DND-41 (cell line): Measurements from ENCODE around the gene TMEM132C.

Experiments
- ATAC-seq: fragments of 200-7000 bp; cut with Tn5 transposase; 3 replicates; pipeline ENCODE4 v1.9.1; 2021; ENCODE audit warnings: low read depth; ENCODE audit not compliant: insufficient read depth
- DNase-seq: peaks from one replicate; pipeline ENCODE4 v3.0.0-alpha.2; 2020
- H2AFZ ChIP-seq: 2 replicates; pipeline ENCODE4 v1.6.0; 2012; ENCODE audit warnings: low read depth, low read length
- H3K27ac ChIP-seq: 2 replicates; pipeline ENCODE4 v1.5.1; 2012; ENCODE audit warnings: low read length, inconsistent platforms
- H3K27me3 ChIP-seq: fragments of 200-600 bp; sonication (generic); 2 replicates; pipeline ENCODE4 v1.6.0; 2012; ENCODE audit warnings: low read length, mild to moderate bottlenecking, inconsistent platforms; ENCODE audit not compliant: insufficient read depth, poor library complexity
- H3K36me3 ChIP-seq: 2 replicates; pipeline ENCODE4 v1.5.1; 2012; ENCODE audit warnings: low read length, inconsistent platforms; ENCODE audit not compliant: insufficient read depth
- H3K4me1 ChIP-seq: 2 replicates; pipeline ENCODE4 v1.5.1; 2012; ENCODE audit warnings: mild to moderate bottlenecking, low read length; ENCODE audit not compliant: insufficient read depth
- H3K4me2 ChIP-seq: 2 replicates; pipeline ENCODE4 v1.6.0; 2012; ENCODE audit warnings: mild to moderate bottlenecking, moderate library complexity, low read length, inconsistent platforms; ENCODE audit not compliant: insufficient read depth
- H3K4me3 ChIP-seq, 2 experiments: fragments of 200-600 bp in 1 of 2; shearing (Covaris generic) in 1 of 2; 2 replicates each; pipeline ENCODE4 v1.5.1; 2012 to 2016; ENCODE audit warnings: inconsistent platforms in 2 of 2, low read length in 2 of 2, mild to moderate bottlenecking in 2 of 2, low read depth in 1 of 2, moderate library complexity in 1 of 2
- H3K79me2 ChIP-seq: 2 replicates; pipeline ENCODE4 v1.6.0; 2012; ENCODE audit warnings: low read length, inconsistent platforms; ENCODE audit not compliant: insufficient read depth
- H3K9ac ChIP-seq: 2 replicates; pipeline ENCODE4 v1.6.0; 2012; ENCODE audit warnings: low read depth, mild to moderate bottlenecking, inconsistent platforms, low read length, moderate library complexity
- H3K9me3 ChIP-seq: 2 replicates; pipeline ENCODE4 v1.5.1; 2012; ENCODE audit warnings: low read length, moderate library complexity, mild to moderate bottlenecking, inconsistent platforms; ENCODE audit not compliant: insufficient read depth, severe bottlenecking
- H4K20me1 ChIP-seq: 2 replicates; pipeline ENCODE4 v1.6.0; 2012; ENCODE audit warnings: low read length; ENCODE audit not compliant: insufficient read depth
- CTCF ChIP-seq: IDR thresholded peaks from 2 replicates; pipeline ENCODE4 v1.5.1; 2012; ENCODE audit warnings: borderline replicate concordance, low read length, moderate library complexity, mild to moderate bottlenecking; ENCODE audit not compliant: poor library complexity, severe bottlenecking; ENCODE audit errors: extremely low read depth
- EZH2 ChIP-seq: IDR thresholded peaks from 3 replicates; pipeline ENCODE4 v1.6.1; 2012; ENCODE audit warnings: borderline replicate concordance, low read depth, mild to moderate bottlenecking, moderate library complexity, low read length, inconsistent platforms; ENCODE audit not compliant: severe bottlenecking

Gene TMEM132C

GRCh38 chr12:128687851-128688250 lies 420.9 kb downstream of the TMEM132C start:
- Histone ChIP-seq H3K27me3 (no peaks in the 10 kb centered on the region), H3K9ac (no peak overlapping the region), H3K36me3 (no peaks in the 10 kb centered on the region), H3K4me3 (no peak overlapping the region), H2AFZ (no peak overlapping the region), H3K79me2 (no peaks in the 10 kb centered on the region), H3K4me2 (no peak overlapping the region), H3K27ac (no peak overlapping the region), H3K4me1 (no peaks in the 10 kb centered on the region), H4K20me1 (no peaks in the 10 kb centered on the region), H3K9me3 (no peaks in the 10 kb centered on the region)
- TF ChIP-seq CTCF (no peak), EZH2 (no peak)
- DNase-seq (no peak), ATAC-seq (no peak)

- Histone ChIP-seq H3K9me3 (no peaks in the 10 kb centered on the region), H3K79me2 (no peaks in the 10 kb centered on the region), H3K27me3 (no peaks in the 10 kb centered on the region), H2AFZ (no peak overlapping the region), H3K4me1 (no peaks in the 10 kb centered on the region), H3K4me2 (no peak overlapping the region), H3K9ac (no peak overlapping the region), H3K4me3 (no peak overlapping the region), H3K36me3 (no peaks in the 10 kb centered on the region), H4K20me1 (no peaks in the 10 kb centered on the region), H3K27ac (no peak overlapping the region)
- no peak for ATAC-seq
- DNase-seq: no peak
- no peak for TF ChIP-seq CTCF
- TF ChIP-seq EZH2: no peak
Observed at GRCh38 chr12:128690641-128691040, 423.7 kb downstream of the TMEM132C start.

DNA sequence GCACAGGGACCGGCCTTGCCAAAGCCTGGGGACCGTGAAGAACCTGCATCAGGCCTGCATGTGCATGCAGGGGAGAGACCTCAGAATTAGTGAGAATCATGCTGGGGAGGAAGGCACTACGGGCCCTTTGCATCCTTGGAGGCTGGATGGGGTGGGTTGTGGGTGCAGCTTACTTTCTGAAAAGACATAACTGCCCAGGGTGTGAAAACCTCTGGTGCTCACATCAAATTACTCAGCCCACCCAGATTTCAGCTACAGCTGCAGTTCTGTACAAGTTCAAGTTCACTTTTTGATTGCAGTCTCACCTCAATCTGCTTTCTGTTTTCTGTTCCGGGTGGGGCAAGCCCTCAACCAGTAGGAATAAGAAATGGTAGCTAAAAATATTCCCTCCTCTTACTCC lies 426.1 kb downstream of the TMEM132C start:
- TF ChIP-seq EZH2: no peak
- TF ChIP-seq CTCF: no peak
- Histone ChIP-seq H3K36me3 (no peaks in the 10 kb centered on the region), H3K4me3 (no peak overlapping the region), H4K20me1 (no peaks in the 10 kb centered on the region), H3K27me3 (no peaks in the 10 kb centered on the region), H2AFZ (no peak overlapping the region), H3K9ac (no peak overlapping the region), H3K27ac (no peak overlapping the region), H3K4me1 (no peaks in the 10 kb centered on the region), H3K9me3 (peaks cover 7% of the 10 kb centered on the region), H3K79me2 (no peaks in the 10 kb centered on the region), H3K4me2 (no peak overlapping the region)
- ATAC-seq: no peak
- DNase-seq: no peak

GRCh38 chr12:128693771-128694170 lies 426.8 kb downstream of the TMEM132C start:
- Histone ChIP-seq H3K36me3 (no peaks in the 10 kb centered on the region), H4K20me1 (no peaks in the 10 kb centered on the region), H3K27ac (no peak overlapping the region), H3K4me3 (no peak overlapping the region), H2AFZ (no peak overlapping the region), H3K79me2 (no peaks in the 10 kb centered on the region), H3K27me3 (no peaks in the 10 kb centered on the region), H3K9ac (no peak overlapping the region), H3K4me1 (no peaks in the 10 kb centered on the region), H3K4me2 (no peak overlapping the region), H3K9me3 (peaks cover 8% of the 10 kb centered on the region)
- ATAC-seq: no peak
- DNase-seq: no peak
- TF ChIP-seq EZH2: no peak
- no peak for TF ChIP-seq CTCF
